COLO829 (cell line): ENCODE data around the gene WNT9A.

Source experiments
- DNase-seq: peaks from one replicate; pipeline ENCODE4 v3.0.0; 2012; ENCODE audit warnings: low spot score

Gene WNT9A

DNA sequence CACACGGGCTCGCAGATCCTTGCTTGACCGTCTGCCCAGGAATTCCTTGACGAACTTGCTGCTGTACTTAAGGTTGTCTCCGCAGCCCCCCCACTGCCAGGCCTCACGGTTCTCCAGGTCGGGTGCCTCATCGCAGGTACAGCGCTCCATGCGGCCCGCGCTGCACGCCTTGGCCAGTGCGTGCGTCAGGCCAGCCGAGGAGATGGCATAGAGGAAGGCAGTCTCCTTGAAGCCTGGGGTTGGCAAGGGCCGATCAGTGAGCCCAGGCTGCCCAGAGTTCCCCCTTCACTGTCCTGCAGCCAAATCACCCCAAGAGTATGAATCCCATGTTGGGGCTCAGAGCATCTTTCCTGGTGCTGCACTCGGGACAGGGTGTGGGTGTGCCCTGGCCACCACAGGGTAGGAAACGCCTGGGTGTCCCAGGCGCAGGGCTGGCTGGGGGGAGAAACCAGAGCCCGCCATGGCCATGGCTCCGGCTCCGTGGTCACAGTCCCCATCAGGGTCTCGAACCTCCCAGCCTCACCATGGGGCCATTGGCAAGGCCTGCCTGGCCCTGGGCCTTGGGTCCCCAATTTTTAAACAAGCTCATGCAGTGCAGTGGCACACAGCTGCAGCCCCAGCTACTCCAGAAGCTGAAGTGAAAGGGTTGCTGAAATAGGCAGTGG lies 23.4 kb downstream of the WNT9A start:
- no peak for DNase-seq

DNA sequence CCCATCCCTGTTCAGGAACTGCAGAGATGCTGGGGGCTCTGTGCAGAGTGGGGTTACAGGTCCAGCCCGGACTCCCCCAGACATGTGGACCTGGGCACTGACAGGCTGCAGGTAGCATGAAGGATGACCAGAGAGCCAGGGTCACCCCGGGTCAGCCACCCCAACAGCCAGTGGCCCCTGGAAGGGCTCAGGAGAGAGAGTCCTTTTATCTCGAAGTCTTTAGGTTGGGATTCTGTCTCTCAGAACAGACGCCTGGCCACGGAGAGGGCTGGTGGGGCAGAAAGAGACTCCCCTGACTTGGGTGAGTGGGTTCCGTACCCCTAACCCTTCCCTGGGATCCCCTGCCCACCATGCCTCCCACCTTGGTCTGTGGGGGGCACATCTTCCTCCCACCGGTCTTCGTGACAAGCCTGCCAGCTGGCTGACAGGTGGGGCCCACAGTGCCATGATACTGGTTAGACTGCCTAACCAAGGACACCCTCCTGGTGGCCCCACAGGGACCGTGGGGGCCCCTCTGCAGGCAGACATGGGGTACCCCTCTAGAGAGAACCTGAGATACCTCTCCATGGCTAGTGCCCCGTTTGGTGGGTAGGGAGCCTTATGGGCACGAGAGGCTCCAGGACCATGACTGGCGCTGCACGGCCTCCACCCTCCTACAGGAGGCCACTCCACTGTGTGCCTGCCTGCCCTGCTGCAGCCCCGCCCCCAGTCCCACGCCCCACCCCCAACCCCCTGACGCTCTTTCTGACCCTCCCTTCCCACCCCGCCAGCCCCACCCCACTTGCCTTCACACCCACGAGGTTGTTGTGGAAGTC lies 24.2 kb downstream of the WNT9A start:
- DNase-seq, result no peak

DNA sequence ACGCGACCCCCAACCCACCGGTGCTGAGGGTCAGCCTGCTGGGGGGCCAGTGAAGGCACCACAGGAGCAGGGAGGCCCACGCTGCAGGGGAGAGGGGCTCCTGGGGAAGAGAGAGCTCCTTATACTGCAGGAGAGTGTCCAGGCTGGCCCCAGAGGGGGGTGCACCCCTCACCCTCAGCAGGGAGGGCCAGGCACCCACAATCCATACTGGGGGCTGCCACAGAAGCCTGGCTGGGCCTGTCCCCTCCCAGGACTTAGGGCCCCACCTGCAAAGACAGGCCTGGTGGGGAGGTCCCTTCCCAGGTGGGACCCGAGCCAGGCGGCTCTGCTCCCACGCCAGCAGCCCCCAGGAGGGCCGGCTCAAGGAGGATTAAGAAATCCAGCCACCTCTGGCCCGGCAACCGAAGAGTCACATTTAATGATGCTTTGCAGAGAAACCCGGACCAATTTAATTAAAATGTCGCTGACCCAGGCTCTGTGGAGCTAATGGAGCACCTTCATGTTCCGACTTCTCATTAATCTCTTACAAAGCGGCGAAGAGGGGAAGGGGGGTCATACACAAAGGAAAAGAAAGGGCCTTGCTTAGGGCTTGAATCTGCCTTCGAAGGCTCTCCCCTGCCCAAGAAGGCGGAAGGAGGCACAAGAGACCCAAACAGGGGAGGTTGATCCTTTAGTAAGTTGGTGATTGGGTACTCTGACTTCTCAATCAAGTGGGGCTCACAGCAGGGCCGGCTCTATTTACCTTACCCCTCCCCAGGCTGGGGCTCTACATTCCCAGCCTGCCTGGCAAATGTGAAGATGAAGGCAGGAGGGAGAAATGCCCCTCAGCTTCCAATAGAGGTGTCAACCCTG lies 25.0 kb downstream of the WNT9A start:
- DNase-seq, result no peak

DNA sequence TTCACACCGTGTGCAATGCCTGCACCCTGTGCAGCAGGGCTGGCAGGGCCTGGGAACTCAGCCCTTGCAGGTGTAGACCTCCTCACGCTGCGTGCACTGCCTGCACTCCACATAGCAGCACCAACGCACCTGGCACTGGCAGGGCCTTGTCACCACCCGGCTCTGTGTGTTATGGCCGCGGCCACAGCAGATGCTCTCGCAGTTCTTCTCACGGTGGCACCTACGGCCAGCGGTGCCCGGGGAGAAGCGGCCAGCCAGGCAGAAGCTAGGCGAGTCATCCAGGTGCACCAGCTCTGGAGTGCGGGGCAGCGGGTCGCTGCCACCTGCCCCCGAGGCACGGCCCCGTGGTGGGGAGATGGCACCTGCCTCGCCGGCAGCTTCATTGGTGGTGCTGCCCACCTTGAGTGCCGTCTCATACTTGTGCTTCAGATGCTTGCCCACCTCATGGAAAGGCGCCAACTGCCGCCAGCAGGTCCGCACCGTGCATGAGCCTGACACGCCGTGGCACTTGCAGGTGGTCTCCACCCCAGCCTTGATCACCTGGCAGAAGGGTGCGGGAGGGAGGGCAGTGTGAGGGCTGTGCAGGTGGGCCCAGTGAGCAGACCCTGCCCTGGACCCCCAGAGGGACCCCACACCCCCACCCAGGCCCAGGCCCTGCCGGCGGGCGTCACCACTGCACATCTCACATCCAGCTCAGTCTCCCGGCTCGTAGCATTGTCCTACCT lies 26.1 kb downstream of the WNT9A start:
- DNase-seq, result no peak

DNA sequence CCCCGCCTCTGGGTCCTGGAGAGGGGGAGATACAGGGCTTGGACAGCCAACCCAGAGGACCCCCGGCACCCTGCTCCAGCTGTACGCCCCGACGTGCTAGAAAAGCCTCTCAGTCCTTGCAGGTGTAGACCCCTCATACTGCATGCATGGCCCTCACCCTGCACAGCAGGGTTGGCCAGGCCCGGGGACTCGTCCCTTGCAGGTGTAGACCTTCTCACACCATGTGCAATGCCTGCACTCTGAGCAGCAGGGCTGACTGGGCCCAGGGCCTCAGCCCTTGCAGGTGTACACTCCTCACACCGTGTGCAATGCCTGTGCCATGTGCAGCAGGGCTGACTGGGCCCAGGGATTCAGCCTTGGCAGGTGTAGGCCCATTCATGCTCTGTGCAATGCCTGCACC lies 26.8 kb downstream of the WNT9A start:
- no peak for DNase-seq

DNA sequence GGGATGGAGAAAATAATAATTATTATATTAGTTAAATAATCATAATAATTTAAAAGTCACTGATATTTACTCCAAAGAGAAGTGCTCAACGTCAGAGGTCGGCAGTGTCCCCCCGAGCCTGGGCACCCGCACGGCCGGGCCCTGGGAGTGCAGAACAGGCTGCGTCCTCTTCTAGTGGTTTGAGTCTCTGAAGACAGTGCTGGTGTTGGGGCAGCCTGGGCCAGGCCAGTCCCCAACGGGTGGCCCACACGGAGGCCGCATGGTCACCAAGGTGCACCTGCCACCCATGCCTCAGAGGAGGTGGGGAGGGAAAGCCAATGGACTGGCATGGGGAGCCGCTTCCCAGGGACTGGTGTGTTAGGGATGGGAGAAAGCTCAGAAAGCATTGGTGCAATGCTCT lies 27.3 kb downstream of the WNT9A start:
- DNase-seq, result no peak

DNA sequence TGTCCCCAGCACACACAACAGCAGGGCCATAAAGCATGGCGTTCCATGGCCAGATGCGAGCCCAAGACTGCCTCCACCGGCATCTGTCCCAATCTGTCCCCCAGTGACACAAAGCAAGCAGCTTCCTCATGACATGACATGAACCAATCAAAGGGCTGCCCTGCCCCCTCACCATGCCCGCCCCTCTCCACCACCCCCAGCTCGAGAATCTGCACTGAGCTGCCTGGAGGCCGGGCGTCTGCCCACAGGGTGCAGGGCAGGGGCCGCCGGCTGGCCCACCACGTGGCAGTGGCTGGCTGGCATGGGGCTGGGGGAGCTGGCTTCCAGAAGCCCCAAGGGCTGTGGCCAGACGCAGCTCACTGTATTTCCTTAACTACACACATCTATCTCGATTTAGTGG lies 27.8 kb downstream of the WNT9A start:
- DNase-seq, result no peak

DNA sequence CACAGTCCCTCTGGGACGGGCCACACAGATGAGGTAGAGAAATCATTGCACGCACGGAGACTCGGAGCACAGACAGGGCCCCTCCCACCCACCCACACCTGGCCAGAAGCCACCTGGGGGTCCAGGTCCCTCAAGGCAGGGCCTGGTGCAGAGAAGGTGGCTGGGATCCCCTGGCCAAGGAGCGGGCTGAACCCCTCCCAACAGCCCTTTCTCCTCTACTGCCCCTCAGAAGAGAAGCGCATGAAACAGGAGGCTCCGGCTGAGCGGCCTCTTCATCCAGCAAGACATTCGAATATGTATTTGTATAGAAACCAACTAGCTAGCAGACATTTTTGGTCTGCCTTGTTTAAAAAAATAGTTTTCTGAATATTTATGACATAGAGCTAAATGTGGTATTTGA lies 29.0 kb downstream of the WNT9A start:
- DNase-seq, result no peak

DNA sequence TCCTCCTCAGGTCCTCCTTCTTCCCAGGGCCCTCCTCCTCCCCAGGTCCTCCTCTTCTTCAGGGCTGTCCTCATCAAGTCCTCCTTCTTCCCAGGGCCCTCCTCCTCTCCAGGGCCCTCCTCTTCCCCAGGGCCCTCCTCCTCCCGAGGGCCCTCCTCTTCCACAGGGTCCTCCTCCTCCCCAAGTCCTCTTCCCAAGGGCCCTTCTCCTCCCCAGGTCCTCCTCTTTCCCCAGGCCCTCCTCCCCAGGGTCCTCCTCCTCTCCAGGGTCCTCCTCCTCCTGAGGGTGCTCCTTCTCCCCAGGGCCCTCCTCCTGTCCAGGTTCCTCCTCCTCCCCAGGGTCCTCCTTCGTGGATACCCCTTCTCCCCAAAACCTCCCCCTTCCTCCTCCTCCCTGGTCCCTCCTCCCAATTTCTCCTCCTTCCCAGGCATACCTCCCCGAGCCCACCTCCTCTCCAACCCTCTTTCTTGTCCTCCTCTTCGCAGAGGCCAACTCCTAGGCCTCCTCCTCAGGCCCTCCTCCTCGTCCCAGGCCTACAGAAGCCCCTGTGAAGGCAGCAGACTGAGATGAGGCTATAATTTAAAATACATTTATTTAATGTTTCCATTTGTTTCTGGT lies 29.5 kb downstream of the WNT9A start:
- no peak for DNase-seq

DNA sequence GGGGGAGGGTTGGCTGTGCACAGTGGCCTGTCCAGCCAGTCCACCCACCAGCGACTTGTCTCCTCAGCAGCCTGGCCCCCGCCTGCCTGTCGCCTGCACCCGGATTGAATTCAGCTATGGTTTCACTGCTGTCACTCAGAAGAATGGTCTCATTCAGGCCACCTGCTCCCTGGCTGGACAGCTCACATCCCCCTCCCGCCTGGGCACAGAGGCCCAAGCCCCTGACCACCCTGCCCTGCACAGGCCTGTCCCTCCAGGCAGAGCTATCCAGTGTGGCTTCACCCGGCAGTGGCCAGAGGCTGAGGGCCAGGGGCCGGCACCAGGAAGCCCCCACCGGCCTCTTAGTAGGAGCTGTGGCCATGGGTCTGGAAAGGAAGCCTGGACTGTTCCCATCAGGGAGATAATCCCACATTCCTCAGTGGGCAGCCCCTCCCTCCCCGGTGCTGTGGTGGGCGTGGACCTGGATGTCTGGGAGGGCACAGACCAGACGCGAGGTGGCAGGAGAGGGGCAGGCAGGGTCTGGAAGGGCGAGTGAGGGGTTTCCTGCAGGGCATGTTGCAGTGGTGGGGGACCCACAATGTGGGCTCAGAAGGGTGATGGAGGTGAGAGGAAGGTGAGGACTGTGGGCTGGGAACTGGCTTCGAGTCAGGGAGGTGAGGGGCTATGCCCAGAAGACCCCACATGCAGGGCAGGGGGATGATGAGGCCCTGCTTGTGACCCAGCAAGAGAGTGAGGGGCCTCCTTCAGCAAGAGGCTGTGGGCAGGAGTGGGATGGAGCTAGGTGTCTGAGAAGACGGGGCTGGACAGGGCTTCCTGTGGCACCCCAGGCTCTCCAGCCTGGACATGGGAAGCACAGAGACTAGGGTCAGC lies 30.4 kb downstream of the WNT9A start:
- DNase-seq, result no peak

DNA sequence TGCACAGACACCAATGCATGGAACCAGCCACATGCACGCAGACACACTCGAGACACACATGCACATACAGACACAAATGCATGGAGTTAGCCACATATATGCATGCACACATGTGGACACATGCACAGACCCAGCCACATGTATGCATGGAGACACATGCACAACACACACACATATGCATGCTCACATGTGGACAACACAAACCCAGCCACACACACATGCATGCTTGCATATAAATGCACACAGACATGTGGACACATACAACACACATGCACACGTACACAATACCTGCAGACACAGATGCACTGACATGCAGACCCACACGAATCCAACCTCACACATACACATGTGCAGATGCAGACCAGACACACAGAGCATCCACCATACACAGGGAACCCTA lies 31.1 kb downstream of the WNT9A start:
- no peak for DNase-seq

DNA sequence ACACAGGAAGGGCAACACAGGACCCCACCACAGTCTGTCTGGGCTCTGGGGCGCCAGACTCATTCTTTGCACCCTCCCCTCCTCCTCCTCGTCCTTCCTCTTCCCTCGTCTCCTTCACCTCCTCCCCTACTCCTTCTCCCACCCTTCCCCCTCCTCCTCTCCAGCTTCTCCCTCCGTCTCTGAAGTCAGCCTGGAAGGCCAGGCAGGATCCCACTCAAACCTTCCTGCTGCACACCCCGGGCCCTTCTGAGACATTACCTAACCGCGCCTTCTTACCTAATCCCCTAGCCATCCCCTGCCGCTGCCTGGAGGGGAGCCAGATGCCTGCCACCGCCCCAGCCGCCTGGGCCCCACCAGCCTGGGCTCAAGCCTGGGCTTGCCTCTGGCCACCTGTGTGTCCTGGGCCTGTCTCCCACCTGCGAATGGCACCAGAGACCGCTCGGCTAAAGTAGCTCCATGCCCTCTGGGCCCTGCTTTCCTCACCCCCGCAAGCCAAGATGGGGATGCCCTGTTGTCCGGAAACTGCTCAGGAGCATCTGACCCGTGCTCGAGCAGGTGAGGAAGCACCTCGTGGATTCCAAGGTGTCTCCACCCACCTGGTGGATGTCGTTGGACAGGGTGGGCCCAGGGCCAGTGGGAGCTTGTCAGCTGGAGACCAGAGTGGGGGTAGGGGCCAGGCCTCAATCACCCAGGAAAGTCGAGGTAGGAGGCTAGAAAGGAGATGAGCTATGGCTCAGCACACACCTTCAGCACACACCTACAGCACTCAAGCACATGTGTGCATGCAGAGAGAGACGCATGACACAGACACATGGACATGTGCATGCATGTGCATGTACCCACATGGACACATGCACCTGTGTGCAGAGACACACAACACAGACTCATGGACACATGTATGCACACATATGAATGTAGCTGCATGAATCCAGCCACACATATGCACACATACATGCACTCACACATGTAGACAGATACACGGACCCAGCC lies 31.9 kb downstream of the WNT9A start:
- no peak for DNase-seq

DNA sequence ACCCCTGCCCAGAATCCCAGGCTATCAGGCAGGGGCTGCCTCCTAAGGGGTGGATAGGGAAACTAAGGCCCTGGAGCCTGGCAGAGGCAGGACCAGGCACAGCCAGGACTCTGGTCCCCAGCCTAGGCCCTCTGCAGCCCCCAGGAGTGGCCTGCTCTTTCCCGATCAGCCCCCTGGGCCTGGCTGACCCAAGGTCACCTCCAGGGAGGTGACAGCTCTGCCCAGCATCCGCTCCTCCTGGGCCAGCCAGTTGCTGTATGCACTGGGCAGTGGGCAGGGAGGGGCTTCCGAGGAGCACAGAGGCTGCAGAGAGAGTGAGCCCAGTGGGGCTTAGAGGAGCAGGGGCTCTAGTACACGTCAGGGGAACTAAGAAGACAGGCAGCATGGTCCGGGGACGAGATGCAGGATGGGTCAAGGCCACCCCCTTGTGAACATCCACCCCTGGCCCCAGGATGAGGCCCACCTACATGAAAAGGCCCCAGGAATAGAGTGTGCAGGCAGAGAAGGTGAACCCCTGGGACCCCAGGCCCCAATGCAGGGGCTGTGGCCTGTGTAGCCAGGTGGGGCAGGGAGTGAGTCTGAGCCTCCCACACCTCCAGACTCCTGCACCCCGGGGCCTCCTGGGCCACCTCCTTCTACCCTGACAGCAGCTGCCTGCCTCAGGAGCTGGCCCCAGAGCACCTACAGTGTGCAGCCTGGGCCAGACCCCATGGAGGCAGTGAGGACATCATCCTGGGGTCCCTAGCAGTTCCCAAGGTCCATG lies 32.8 kb downstream of the WNT9A start:
- no peak for DNase-seq

DNA sequence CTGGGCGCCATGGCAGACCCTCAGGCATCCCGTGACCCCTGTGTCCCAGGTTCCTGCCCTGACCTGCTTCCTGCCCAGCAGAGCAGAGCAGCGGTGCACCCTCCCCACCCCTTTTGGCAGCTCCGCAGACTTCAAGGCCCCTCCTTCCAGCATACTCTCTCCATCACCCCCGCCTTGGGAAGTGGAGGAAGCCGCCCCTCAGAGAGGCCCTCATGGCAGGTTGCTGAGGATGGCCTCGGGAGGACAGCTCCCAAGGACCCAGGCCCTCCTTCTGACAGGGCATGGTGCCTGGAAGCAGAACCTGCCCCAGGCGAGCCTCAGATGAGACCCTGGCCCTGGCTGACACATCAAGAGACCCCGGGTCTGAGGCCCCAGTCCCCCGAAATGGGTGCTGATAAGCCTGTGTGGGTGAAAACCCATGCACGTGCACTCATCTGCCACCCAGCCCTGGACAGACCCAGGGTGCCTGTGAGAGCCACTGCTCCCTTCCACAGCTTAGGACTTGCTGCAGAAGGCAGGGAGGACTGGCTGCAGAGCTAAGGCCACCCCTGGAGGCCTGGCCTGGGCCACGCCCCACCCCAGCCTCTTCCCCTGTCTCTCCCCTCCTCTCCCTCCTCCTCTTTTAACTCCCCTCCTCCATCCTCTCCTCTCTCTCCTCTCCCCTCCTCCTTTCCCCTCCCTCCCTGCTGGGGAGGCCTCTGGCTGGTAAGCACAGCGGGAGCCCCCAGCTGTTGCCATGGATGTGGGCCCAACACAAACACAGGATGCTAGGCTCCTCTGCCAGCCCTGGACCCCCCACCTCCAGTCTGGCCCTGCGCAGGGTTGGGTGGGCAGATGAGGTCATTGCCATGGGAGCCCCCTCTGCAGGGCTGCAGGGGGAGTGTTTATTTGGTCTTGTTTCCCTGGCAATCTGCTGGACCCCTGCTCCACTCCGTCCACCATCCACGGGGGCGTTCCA lies 33.7 kb downstream of the WNT9A start:
- DNase-seq, result no peak

DNA sequence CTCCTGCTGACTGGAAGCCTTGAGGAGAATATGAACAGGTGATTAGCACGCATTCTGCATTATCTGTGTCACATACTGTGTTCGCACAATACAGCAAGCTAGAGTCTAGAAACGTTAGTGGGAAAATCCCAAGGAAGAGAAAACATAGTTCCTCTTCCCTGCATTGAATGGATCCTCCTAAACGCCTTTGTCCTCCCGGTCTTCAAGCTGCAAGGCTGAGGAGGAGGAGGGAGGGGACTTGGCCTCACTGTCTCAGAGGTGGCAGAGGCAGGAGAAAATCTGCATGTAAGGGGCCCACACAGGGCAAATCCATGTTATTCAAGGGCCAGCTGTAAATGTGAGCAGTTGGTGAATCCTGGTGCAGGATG lies 34.4 kb downstream of the WNT9A start:
- DNase-seq, result no peak

DNA sequence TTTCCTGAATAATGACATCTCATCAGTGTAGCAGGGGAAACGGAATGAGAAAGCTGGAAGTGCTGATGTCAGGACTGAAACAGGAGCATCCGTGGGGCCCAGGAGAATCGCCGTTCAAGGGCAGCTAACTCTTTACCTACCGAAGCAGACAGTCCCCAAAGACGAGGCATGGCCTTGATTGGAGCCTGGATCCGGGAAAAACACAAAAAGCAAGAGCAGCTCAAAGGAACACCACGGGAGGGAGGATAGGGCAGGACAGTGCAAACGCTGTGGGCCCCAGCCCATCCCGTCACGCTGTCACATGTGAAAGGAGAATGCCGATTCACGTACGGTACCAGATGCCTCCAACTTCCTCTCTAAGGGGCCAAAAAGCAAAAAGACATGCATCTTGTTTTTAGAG lies 34.9 kb downstream of the WNT9A start:
- DNase-seq, result no peak

DNA sequence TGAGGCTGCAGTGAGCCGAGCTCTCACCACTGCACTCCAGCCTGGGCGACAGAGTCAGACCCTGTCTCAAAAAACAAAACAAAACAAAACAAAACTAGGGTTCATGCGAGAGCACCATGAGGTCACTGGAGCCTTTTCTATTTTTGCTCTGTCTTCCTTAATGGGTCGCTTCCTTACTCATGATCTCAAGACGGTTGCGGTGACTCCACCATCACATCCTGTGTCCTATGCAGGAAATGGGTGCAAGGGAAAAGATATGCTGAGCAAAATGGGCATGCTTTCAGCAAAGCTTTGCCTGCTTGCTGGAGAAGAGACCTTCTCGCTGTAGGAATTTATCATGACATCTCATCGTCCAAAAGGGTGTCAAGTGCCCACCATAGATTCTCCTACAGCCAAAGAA lies 36.4 kb downstream of the WNT9A start:
- DNase-seq, result no peak
